ENCODE measurements around the gene ATG9B.

Gene ATG9B

DNA sequence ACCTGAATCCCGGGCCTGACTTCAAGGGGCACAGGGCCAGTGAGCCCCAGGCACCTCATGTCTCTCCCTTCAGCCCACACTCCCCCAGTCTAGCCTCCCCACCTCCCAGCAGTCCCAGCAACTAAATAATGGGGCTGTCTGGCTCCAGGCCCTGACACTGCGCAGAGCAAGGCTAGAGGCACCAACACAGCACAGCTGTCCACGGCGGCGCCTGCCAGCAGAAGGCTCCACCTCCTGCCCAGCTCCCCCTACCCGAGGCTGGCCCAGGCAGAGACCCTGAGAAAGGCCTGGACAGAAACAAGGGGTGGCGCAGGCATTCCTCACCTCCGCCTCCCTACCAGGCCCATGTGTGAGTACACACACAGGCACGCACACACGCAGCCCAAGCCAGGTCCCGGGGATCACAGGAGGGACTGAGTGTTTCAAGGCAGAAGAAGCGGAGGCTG, 52.2 kb downstream of the ATG9B start:
- H4K20me1 ChIP-seq (ENCODE audit: insufficient read depth): no peaks in the 10 kb centered on the region
- TF ChIP-seq CTCF (conservative IDR thresholded peaks at IDR 0.05; ENCODE audit: low read depth, low read length): no peak
- H3K4me1 ChIP-seq (ENCODE audit: low read depth, poor library complexity, severe bottlenecking): peaks cover 23% of the 10 kb centered on the region
- no peaks in the 10 kb centered on the region for H3K79me2 ChIP-seq (ENCODE audit: insufficient read depth, low read depth)
- no peaks in the 10 kb centered on the region for H3K27me3 ChIP-seq (ENCODE audit: insufficient read depth, low read depth)
- no peak overlapping the region for H2AFZ ChIP-seq (ENCODE audit: low read depth)
- no peak overlapping the region for H3K4me2 ChIP-seq
- no peak overlapping the region for H3K4me3 ChIP-seq (IDR thresholded peaks at IDR 0.05; ENCODE audit: insufficient read depth, low read depth, low read length)
- H3K36me3 ChIP-seq (ENCODE audit: insufficient read depth): no peaks in the 10 kb centered on the region
- H3K9ac ChIP-seq: no peak overlapping the region
- no peak overlapping the region for H3K27ac ChIP-seq

DNA sequence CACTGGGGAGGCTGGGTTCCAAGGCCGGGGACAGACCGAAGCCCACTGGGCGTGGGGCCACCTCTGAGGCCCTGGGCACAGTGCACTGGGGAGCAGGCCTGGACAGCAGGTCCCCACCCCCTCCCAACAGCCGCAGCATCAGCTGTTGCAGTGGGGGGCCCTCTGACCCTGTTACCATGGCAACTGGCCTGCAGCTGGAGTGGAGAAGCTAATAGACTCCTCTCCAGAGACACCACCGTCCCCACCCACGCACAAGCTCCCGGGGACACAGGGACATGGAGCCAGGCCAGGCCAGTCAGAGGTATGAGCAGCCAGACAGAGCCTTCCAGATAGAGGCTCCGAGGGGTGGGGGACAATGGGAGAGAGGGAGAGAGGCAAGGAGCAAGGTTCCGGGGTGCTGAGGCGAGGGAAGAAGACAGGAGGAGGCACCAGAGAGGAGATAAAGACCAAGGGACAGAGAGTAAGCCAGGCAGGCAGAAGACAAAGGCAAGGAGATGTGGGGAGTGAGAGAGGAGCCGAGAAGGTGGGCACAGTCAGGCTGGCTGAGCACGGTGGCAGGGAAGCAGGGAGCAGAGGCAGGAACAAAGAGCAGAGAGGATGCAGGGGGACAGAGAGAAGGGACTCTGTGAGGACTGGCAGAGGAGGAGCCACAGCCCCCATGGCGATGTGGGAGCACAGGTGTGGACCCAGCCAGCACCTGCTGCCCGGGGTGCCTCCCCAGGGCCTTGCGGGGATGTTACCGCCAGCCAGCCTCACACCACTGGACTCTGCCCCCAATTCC, 52.9 kb downstream of the ATG9B start:
- Histone ChIP-seq H3K27ac (no peak overlapping the region), H3K9ac (no peak overlapping the region), H3K27me3 (ENCODE audit: insufficient read depth, low read depth) (no peaks in the 10 kb centered on the region), H3K4me2 (no peak overlapping the region), H3K4me3 (IDR thresholded peaks at IDR 0.05; ENCODE audit: insufficient read depth, low read depth, low read length) (no peak overlapping the region), H3K36me3 (ENCODE audit: insufficient read depth) (no peaks in the 10 kb centered on the region), H2AFZ (ENCODE audit: low read depth) (no peak overlapping the region), H3K4me1 (ENCODE audit: low read depth, poor library complexity, severe bottlenecking) (peaks cover 17% of the 10 kb centered on the region), H4K20me1 (ENCODE audit: insufficient read depth) (no peaks in the 10 kb centered on the region), H3K79me2 (ENCODE audit: insufficient read depth, low read depth) (no peaks in the 10 kb centered on the region)
- TF ChIP-seq CTCF (conservative IDR thresholded peaks at IDR 0.05; ENCODE audit: low read depth, low read length): no peak

DNA sequence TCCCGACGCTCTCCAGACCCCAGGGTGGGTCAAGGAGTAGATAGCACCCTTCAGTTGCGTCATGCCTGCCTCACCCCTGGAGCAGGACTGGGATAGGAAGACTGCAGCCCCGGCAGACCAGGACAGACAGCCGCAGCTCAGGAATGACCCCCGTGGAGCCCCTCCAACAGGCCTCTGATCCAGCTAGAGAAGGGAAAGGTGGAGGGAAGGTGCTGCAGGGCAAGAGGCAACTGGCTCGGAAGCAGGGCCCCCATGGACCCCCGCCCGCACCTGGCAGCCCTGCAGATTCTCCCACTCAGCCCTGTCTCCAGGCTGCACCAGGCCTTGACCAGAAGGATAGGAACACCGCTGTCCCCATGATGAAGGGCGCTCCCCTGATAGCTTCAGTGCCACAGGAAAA, 53.9 kb downstream of the ATG9B start:
- Histone ChIP-seq H3K4me1 (ENCODE audit: low read depth, poor library complexity, severe bottlenecking) (peaks cover 7% of the 10 kb centered on the region), H3K27ac (no peak overlapping the region), H3K36me3 (ENCODE audit: insufficient read depth) (no peaks in the 10 kb centered on the region), H3K79me2 (ENCODE audit: insufficient read depth, low read depth) (no peaks in the 10 kb centered on the region), H2AFZ (ENCODE audit: low read depth) (no peak overlapping the region), H3K9ac (no peak overlapping the region), H3K4me2 (no peak overlapping the region), H3K4me3 (IDR thresholded peaks at IDR 0.05; ENCODE audit: insufficient read depth, low read depth, low read length) (no peak overlapping the region), H3K27me3 (ENCODE audit: insufficient read depth, low read depth) (no peaks in the 10 kb centered on the region), H4K20me1 (ENCODE audit: insufficient read depth) (no peaks in the 10 kb centered on the region)
- no peak for TF ChIP-seq CTCF (conservative IDR thresholded peaks at IDR 0.05; ENCODE audit: low read depth, low read length)

DNA sequence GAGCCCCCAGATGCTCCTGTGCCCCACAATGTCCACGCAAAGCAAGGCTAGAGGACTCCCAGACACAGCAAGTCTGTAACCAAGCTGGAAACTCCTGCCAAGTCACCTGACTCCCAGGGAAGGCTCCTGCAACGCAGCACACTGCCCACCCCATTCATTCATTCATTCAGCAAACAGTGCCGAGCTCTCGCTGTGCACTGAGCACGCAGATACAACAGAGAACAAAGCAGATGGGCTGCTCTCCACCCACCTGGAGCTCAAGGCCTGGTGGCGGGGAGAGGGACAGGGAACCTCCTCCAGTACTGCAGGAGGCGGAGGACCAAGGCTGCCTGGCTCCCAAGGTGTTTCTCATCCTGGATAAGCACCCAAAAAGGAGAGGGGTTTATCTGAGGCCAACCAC, 54.8 kb downstream of the ATG9B start:
- H3K27ac ChIP-seq: no peak overlapping the region
- no peaks in the 10 kb centered on the region for H4K20me1 ChIP-seq (ENCODE audit: insufficient read depth)
- no peaks in the 10 kb centered on the region for H3K27me3 ChIP-seq (ENCODE audit: insufficient read depth, low read depth)
- H3K36me3 ChIP-seq (ENCODE audit: insufficient read depth): no peaks in the 10 kb centered on the region
- no peak for TF ChIP-seq CTCF (conservative IDR thresholded peaks at IDR 0.05; ENCODE audit: low read depth, low read length)
- no peaks in the 10 kb centered on the region for H3K79me2 ChIP-seq (ENCODE audit: insufficient read depth, low read depth)
- peaks cover 5% of the 10 kb centered on the region for H3K4me1 ChIP-seq (ENCODE audit: low read depth, poor library complexity, severe bottlenecking)
- no peak overlapping the region for H3K4me3 ChIP-seq (IDR thresholded peaks at IDR 0.05; ENCODE audit: insufficient read depth, low read depth, low read length)
- H3K9ac ChIP-seq: no peak overlapping the region
- no peak overlapping the region for H3K4me2 ChIP-seq
- H2AFZ ChIP-seq (ENCODE audit: low read depth): no peak overlapping the region

Measured in KMS-11 (cell line).